ENCODE measurements around the gene COPS7B.

COPS7B gene

GRCh38 chr2:231785413-231785812 is 832 bp upstream of the COPS7B start:
- DNase-seq (ENCODE audit: extremely low read depth in 1 of 2, low read depth in 1 of 2), result no peak

GRCh38 chr2:231785822-231786176 is 446 bp upstream of the COPS7B start:
- no peak for DNase-seq (ENCODE audit: extremely low read depth in 1 of 2, low read depth in 1 of 2)

- DNase-seq (ENCODE audit: extremely low read depth in 1 of 2, low read depth in 1 of 2), result no peak
These were observed 660 bp downstream of the COPS7B start for GRCh38 chr2:231786917-231787292.

- DNase-seq (ENCODE audit: extremely low read depth in 1 of 2, low read depth in 1 of 2), result no peak
These were observed 4.9 kb downstream of the COPS7B start for GRCh38 chr2:231791107-231791506.

GRCh38 chr2:231794383-231794782 is 8.1 kb downstream of the COPS7B start:
- DNase-seq (ENCODE audit: extremely low read depth in 1 of 2, low read depth in 1 of 2), result no peak

- no peak for DNase-seq (ENCODE audit: extremely low read depth in 1 of 2, low read depth in 1 of 2)
These were observed 9.5 kb downstream of the COPS7B start for GRCh38 chr2:231795525-231796327.

GRCh38 chr2:231800493-231801091 is 14.3 kb downstream of the COPS7B start:
- DNase-seq (ENCODE audit: extremely low read depth in 1 of 2, low read depth in 1 of 2), result peak in 1 of 2 donors; percentile 8

- no peak for DNase-seq (ENCODE audit: extremely low read depth in 1 of 2, low read depth in 1 of 2)
These were observed 17.4 kb downstream of the COPS7B start for GRCh38 chr2:231803501-231804138.

GRCh38 chr2:231807020-231807419 is 20.8 kb downstream of the COPS7B start:
- DNase-seq (ENCODE audit: extremely low read depth in 1 of 2, low read depth in 1 of 2), result no peak

GRCh38 chr2:231810905-231811304 is 24.7 kb downstream of the COPS7B start:
- no peak for DNase-seq (ENCODE audit: extremely low read depth in 1 of 2, low read depth in 1 of 2)

- no peak for DNase-seq (ENCODE audit: extremely low read depth in 1 of 2, low read depth in 1 of 2)
These were observed 30.2 kb downstream of the COPS7B start for GRCh38 chr2:231816327-231817026.

GRCh38 chr2:231819447-231820042 is 33.3 kb downstream of the COPS7B start:
- DNase-seq (ENCODE audit: extremely low read depth in 1 of 2, low read depth in 1 of 2), result no peak

- no peak for DNase-seq (ENCODE audit: extremely low read depth in 1 of 2, low read depth in 1 of 2)
These were observed 34.6 kb downstream of the COPS7B start for GRCh38 chr2:231820786-231821303.

GRCh38 chr2:231821908-231822307 is 35.7 kb downstream of the COPS7B start:
- DNase-seq (ENCODE audit: extremely low read depth in 1 of 2, low read depth in 1 of 2), result no peak

- DNase-seq (ENCODE audit: extremely low read depth in 1 of 2, low read depth in 1 of 2), result no peak
These were observed 66.9 kb downstream of the COPS7B start for GRCh38 chr2:231853105-231853504.

- no peak for DNase-seq (ENCODE audit: extremely low read depth in 1 of 2, low read depth in 1 of 2)
These were observed 68.4 kb downstream of the COPS7B start for GRCh38 chr2:231854616-231855125.

GRCh38 chr2:231856959-231857358 is 70.7 kb downstream of the COPS7B start:
- DNase-seq (ENCODE audit: extremely low read depth in 1 of 2, low read depth in 1 of 2), result no peak
